ENCODE data around the gene LDLRAD2. TPM values are rescaled to one million over a fixed set of nuclear protein-coding genes. Genes with fewer than 3 reads are reported as not detected.

The LDLRAD2 gene
- total RNA-seq, 4 donors from 2014 or later = 0.60 TPM; not detected in 3

- no peak overlapping the region for H3K4me3 ChIP-seq
- no peak for TF ChIP-seq POLR2A (IDR thresholded peaks at IDR 0.05)
- peaks cover 0 to 17% of the 10 kb centered on the region in 2 donors for H3K27me3 ChIP-seq
- peaks cover 0 to 18% (median 3%) of the 10 kb centered on the region in 4 donors for H3K4me1 ChIP-seq
- no peak for DNase-seq (ENCODE audit: low spot score in 2 of 2)
- H3K27ac ChIP-seq = no peak overlapping the region
- no peaks in the 10 kb centered on the region for H3K9me3 ChIP-seq
- 82 to 83% methylated on average over 8 of the region's 8 CpGs for WGBS, 2 donors
- peaks cover 0 to 21% (median 0%) of the 10 kb centered on the region in 3 donors for H3K36me3 ChIP-seq
These were observed 4.7 kb downstream of the LDLRAD2 start for GRCh38 chr1:21816602-21817302.

- Histone ChIP-seq H3K9me3 (no peaks in the 10 kb centered on the region), H3K4me3 (no peak overlapping the region), H3K4me1 (peaks cover 0 to 18% (median 3%) of the 10 kb centered on the region in 4 donors), H3K27ac (no peak overlapping the region), H3K27me3 (peaks cover 0 to 10% of the 10 kb centered on the region in 2 donors), H3K36me3 (peaks cover 0 to 40% (median 0%) of the 10 kb centered on the region in 3 donors)
- 22 to 24% methylated on average over 9 to 10 of the region's 10 CpGs for WGBS, 2 donors
- no peak for DNase-seq (ENCODE audit: low spot score in 2 of 2)
- TF ChIP-seq POLR2A (IDR thresholded peaks at IDR 0.05) (no peak), CTCF (IDR thresholded peaks at IDR 0.05) (no peak)
These were observed 6.6 kb downstream of the LDLRAD2 start for GRCh38 chr1:21818656-21819055.

GRCh38 chr1:21820597-21821232, 8.7 kb downstream of the LDLRAD2 start:
- no peak for TF ChIP-seq CTCF (IDR thresholded peaks at IDR 0.05)
- no peak for TF ChIP-seq EP300 (IDR thresholded peaks at IDR 0.05)
- TF ChIP-seq POLR2A (IDR thresholded peaks at IDR 0.05) = no peak
- Histone ChIP-seq H3K9me3 (no peaks in the 10 kb centered on the region), H3K36me3 (peaks cover 0 to 61% (median 0%) of the 10 kb centered on the region in 3 donors), H3K27me3 (no peaks in the 10 kb centered on the region), H3K27ac (no peak overlapping the region), H3K4me3 (no peak overlapping the region), H3K4me1 (peaks cover 0 to 9% (median 0%) of the 10 kb centered on the region in 4 donors)
- no peak for DNase-seq (ENCODE audit: low spot score in 2 of 2)
- 91% methylated on average over 9 of the region's 9 CpGs for WGBS, 2 donors

DNA sequence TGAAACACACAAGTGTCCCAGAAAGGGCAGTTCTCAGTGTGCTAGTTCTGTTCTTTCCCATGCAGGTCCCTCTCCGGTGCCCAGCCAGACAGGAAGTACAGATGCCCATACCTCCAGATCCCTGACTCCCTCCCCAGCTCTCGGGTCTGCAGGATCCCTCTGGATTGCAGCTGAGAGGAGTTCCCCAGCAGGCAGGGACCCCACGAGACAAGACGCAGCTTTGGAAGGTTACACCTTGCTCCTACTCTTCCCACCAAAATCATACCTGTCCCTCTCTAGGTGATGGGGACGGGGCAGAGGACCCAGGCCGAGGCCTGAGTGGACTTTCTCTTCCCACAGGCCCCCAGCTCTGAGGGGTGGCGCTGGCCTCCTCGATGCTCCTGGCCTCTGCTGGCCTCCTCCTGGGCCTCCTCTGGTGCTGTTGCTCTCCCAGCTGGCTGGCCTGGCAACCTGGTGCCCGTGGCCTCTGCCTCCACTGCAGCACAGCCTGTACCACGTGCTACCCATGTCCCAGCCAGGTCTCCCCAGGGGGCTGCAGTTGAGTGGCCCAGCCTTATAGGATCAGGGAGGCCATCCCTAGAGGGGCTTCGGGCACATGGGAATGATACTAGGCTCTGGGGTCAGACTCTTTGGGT, 9.4 kb downstream of the LDLRAD2 start:
- no peaks in the 10 kb centered on the region for H3K9me3 ChIP-seq
- no peak overlapping the region for H3K27ac ChIP-seq
- no peak overlapping the region for H3K4me3 ChIP-seq
- WGBS, 2 donors = 90 to 91% methylated on average over 10 to 11 of the region's 11 CpGs
- TF ChIP-seq EP300 (IDR thresholded peaks at IDR 0.05) = peak in 1 of 2 donors; percentile 1
- no peak for TF ChIP-seq POLR2A (IDR thresholded peaks at IDR 0.05)
- DNase-seq (ENCODE audit: low spot score in 2 of 2) = no peak
- no peaks in the 10 kb centered on the region for H3K27me3 ChIP-seq
- H3K36me3 ChIP-seq = peaks cover 0 to 69% (median 0%) of the 10 kb centered on the region in 3 donors
- H3K4me1 ChIP-seq = peaks cover 0 to 5% (median 0%) of the 10 kb centered on the region in 4 donors

DNA sequence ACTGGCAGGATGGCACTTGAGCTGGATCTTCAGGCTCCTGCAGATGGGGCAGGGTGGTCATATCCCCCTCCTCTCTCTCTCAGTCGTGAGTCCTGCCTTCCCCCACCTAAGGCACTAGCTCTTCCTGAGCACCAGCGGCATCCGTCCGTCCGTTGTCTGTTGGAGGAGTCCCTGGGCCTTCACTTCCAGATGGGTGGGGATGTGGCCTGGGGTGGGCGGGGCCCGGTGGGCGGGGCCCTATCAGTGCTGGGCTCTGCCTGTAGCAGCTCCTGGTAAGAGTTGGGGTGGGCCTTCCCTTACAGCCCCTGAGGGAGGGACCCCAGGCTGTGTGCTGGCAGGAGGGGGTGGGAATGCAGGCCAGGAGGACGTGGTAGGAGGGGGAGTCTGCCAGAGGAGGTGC, 10.3 kb downstream of the LDLRAD2 start:
- Histone ChIP-seq H3K27me3 (no peaks in the 10 kb centered on the region), H3K27ac (peak overlapping the region in 1 of 4 donors; percentile 20), H3K9me3 (no peaks in the 10 kb centered on the region), H3K4me3 (no peak overlapping the region), H3K36me3 (peaks cover 2 to 77% (median 4%) of the 10 kb centered on the region in 3 donors), H3K4me1 (peaks cover 0 to 5% (median 0%) of the 10 kb centered on the region in 4 donors)
- 33 to 51% methylated on average over 6 to 8 of the region's 9 CpGs for WGBS, 2 donors
- no peak for DNase-seq (ENCODE audit: low spot score in 2 of 2)
- TF ChIP-seq EP300 (IDR thresholded peaks at IDR 0.05) (no peak), POLR2A (IDR thresholded peaks at IDR 0.05) (no peak), CTCF (IDR thresholded peaks at IDR 0.05) (no peak)
